NB4 (cell line): ENCODE measurements around the gene LEMD3.

Experiments used
- DNase-seq: peaks from one replicate; pipeline ENCODE4 v3.0.0; 2010; ENCODE audit warnings: low read depth
- H3K4me3 ChIP-seq: one replicate; pipeline ENCODE4 v1.5.1; 2011; ENCODE audit warnings: mild to moderate bottlenecking, low read depth, low read length, moderate library complexity
- MYC ChIP-seq: IDR thresholded peaks from 2 replicates; pipeline ENCODE4 v1.6.1; 2011; ENCODE audit warnings: low read depth, low read length
- POLR2A ChIP-seq: IDR thresholded peaks from 2 replicates; pipeline ENCODE4 v1.6.1; 2011; ENCODE audit warnings: mild to moderate bottlenecking; ENCODE audit not compliant: insufficient read length; ENCODE audit errors: extremely low read depth
- TF ChIP-seq, protein P1 (sequence below): IDR thresholded peaks from 2 replicates; pipeline ENCODE4 v1.6.1; 2011; ENCODE audit warnings: low read depth, low read length
- TF ChIP-seq, protein P2 (sequence below): IDR thresholded peaks from one replicate; pipeline ENCODE4 v1.5.1; 2012; ENCODE audit warnings: low read depth, low read length

The LEMD3 gene

DNA sequence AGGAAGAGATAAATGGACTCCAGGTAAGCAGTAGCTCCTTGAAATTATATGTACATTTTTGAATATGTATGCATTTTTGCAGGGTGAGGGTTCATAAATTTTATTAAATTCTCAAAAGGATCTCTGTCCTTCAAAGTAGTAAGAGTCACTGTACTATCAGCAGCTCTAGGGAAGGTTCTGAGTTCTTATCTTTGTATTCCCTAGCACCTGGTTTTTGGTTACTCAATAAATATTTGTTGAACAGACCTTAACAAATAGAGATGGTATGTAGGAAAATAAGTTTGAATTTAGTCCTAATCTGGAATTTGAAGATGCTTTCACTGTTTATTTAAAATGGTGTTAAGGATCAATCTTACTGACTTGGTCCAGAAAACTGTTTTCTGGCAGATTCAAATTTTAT, 18.3 kb downstream of the LEMD3 start:
- DNase-seq: no peak
- no peak overlapping the region for H3K4me3 ChIP-seq
- TF ChIP-seq, protein P1, sequence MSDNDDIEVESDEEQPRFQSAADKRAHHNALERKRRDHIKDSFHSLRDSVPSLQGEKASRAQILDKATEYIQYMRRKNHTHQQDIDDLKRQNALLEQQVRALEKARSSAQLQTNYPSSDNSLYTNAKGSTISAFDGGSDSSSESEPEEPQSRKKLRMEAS: no peak
- TF ChIP-seq, protein P2, sequence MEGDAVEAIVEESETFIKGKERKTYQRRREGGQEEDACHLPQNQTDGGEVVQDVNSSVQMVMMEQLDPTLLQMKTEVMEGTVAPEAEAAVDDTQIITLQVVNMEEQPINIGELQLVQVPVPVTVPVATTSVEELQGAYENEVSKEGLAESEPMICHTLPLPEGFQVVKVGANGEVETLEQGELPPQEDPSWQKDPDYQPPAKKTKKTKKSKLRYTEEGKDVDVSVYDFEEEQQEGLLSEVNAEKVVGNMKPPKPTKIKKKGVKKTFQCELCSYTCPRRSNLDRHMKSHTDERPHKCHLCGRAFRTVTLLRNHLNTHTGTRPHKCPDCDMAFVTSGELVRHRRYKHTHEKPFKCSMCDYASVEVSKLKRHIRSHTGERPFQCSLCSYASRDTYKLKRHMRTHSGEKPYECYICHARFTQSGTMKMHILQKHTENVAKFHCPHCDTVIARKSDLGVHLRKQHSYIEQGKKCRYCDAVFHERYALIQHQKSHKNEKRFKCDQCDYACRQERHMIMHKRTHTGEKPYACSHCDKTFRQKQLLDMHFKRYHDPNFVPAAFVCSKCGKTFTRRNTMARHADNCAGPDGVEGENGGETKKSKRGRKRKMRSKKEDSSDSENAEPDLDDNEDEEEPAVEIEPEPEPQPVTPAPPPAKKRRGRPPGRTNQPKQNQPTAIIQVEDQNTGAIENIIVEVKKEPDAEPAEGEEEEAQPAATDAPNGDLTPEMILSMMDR: no peak
- TF ChIP-seq MYC: no peak
- TF ChIP-seq POLR2A: no peak

DNA sequence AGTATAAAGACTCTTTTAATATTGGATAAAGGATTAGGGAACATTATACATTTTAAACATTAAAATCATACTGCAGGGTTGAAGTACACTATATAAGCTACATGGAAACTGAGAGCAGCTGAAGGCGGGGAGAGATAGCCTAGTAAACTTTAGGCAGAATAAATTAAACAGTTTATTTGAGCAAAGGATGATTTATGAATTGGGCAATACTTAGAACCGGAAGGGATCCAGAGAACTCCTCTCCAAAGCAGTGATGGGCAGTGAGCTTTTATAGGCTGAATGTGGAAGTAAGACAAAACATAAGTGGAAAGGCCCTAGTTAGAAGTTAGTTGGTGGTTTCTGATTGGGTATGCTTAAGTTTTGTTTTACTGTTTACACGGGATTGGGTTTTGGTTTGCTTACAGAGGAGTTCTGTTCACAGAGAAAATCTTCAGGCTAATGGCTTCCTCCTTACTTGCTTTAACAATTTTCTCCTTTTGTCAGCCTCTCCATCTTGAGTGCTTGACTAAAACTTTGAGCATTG, 18.9 kb downstream of the LEMD3 start:
- no peak for DNase-seq
- TF ChIP-seq POLR2A: no peak
- TF ChIP-seq, protein P2: no peak
- TF ChIP-seq MYC: no peak
- TF ChIP-seq, protein P1: no peak
- no peak overlapping the region for H3K4me3 ChIP-seq

GRCh38 chr12:65189028-65189718, 19.8 kb downstream of the LEMD3 start:
- DNase-seq: no peak
- TF ChIP-seq, protein P1: no peak
- TF ChIP-seq, protein P2: no peak
- TF ChIP-seq POLR2A: no peak
- no peak for TF ChIP-seq MYC
- no peak overlapping the region for H3K4me3 ChIP-seq

GRCh38 chr12:65192963-65193516, 23.7 kb downstream of the LEMD3 start:
- TF ChIP-seq POLR2A: no peak
- TF ChIP-seq, protein P1: no peak
- TF ChIP-seq MYC: no peak
- TF ChIP-seq, protein P2: no peak
- H3K4me3 ChIP-seq: no peak overlapping the region
- DNase-seq: peak; percentile 25

DNA sequence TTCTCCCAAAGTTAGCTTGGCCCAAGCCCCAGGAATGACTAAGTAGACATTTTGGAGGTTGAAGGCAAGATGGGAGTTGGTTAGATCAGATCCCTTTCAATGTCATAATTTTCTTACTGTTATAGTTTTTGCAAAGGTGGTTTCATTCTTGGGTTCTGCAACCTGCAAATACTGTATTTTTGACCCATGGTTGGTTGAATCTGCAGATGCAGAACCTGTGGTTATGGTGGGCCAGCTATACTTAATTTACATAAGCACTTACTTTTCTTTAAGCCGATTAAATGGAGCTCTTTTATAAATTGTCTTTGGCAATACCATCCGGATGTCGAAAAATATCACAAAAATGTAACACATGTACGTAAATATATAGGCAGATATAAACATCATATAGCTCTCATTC, 25.6 kb downstream of the LEMD3 start:
- TF ChIP-seq, protein P1: no peak
- TF ChIP-seq POLR2A: no peak
- TF ChIP-seq MYC: no peak
- TF ChIP-seq, protein P2: no peak
- H3K4me3 ChIP-seq: no peak overlapping the region
- DNase-seq: no peak
